ENCODE measurements around the gene KATNB1.

KATNB1 gene

GRCh38 chr16:57766714-57767348 is 31.3 kb downstream of the KATNB1 start:
- H3K4me3 ChIP-seq (ENCODE audit: low read depth, low read length): no peak overlapping the region
- no peak for TF ChIP-seq CTCF (IDR thresholded peaks at IDR 0.05; ENCODE audit: borderline replicate concordance, insufficient read depth, low read depth, low read length)

- TF ChIP-seq CTCF (IDR thresholded peaks at IDR 0.05; ENCODE audit: borderline replicate concordance, insufficient read depth, low read depth, low read length): no peak
- H3K4me3 ChIP-seq (ENCODE audit: low read depth, low read length): no peak overlapping the region
Measured at GRCh38 chr16:57769541-57770145, 34.1 kb downstream of the KATNB1 start.

- no peak for TF ChIP-seq CTCF (IDR thresholded peaks at IDR 0.05; ENCODE audit: borderline replicate concordance, insufficient read depth, low read depth, low read length)
Measured at GRCh38 chr16:57770361-57770760, 34.8 kb downstream of the KATNB1 start.

GRCh38 chr16:57771141-57771785 is 35.7 kb downstream of the KATNB1 start:
- H3K4me3 ChIP-seq (ENCODE audit: low read depth, low read length): no peak overlapping the region
- TF ChIP-seq CTCF (IDR thresholded peaks at IDR 0.05; ENCODE audit: borderline replicate concordance, insufficient read depth, low read depth, low read length): no peak

More at GRCh38 chr16:57770361-57770760, 34.8 kb downstream of the KATNB1 start:
- H3K4me3 ChIP-seq (ENCODE audit: low read depth, low read length): no peak overlapping the region

- H3K4me3 ChIP-seq (ENCODE audit: low read depth, low read length): no peak overlapping the region
- TF ChIP-seq CTCF (IDR thresholded peaks at IDR 0.05; ENCODE audit: borderline replicate concordance, insufficient read depth, low read depth, low read length): no peak
Measured at GRCh38 chr16:57773019-57773418, 37.4 kb downstream of the KATNB1 start.

GRCh38 chr16:57773655-57774295 is 38.2 kb downstream of the KATNB1 start:
- no peak for TF ChIP-seq CTCF (IDR thresholded peaks at IDR 0.05; ENCODE audit: borderline replicate concordance, insufficient read depth, low read depth, low read length)
- no peak overlapping the region for H3K4me3 ChIP-seq (ENCODE audit: low read depth, low read length)
